ENCODE results near the gene FOXK2. TPM values are rescaled to one million over a fixed set of nuclear protein-coding genes. Genes with fewer than 3 reads are reported as not detected.

FOXK2 gene
- total and polyA plus RNA-seq, 2 donors (not counting 3 experiments of a cell fraction or from before 2014, with no cell fraction given) = 33.4 to 79.3 TPM

GRCh38 chr17:82590881-82591539 lies 71.5 kb downstream of the FOXK2 start:
- dilution Hi-C loops (cut with MboI; ENCODE audit: extremely low pct_ligation_motif_present, low sequenced_read_pairs) = no loop called here
- H3K9me3 ChIP-seq (replicated peaks; ENCODE audit: control insufficient read depth, insufficient read depth, low read length) = no peaks in the 10 kb centered on the region
- no peaks in the 10 kb centered on the region for H4K20me1 ChIP-seq (replicated peaks; ENCODE audit: control insufficient read depth, extremely low read depth, insufficient read depth, low read length)
- no peak overlapping the region for H3K4me2 ChIP-seq (ENCODE audit: insufficient read depth, low read length)
- ChIA-PET POLR2A (no interaction called here), CTCF (no interaction called here)
- BruUV-seq (replicated peaks) = no TSS peak
- H3K9ac ChIP-seq (replicated peaks; ENCODE audit: extremely low read depth, insufficient read depth, low read length) = no peak overlapping the region
- no peak for TF ChIP-seq EZH2 (IDR thresholded peaks at IDR 0.05; ENCODE audit: borderline replicate concordance, low read depth, low read length, severe bottlenecking)
- TF ChIP-seq, protein P1, sequence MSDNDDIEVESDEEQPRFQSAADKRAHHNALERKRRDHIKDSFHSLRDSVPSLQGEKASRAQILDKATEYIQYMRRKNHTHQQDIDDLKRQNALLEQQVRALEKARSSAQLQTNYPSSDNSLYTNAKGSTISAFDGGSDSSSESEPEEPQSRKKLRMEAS (IDR thresholded peaks at IDR 0.05; ENCODE audit: insufficient read depth, insufficient read length) = no peak
- TF ChIP-seq, protein P2, sequence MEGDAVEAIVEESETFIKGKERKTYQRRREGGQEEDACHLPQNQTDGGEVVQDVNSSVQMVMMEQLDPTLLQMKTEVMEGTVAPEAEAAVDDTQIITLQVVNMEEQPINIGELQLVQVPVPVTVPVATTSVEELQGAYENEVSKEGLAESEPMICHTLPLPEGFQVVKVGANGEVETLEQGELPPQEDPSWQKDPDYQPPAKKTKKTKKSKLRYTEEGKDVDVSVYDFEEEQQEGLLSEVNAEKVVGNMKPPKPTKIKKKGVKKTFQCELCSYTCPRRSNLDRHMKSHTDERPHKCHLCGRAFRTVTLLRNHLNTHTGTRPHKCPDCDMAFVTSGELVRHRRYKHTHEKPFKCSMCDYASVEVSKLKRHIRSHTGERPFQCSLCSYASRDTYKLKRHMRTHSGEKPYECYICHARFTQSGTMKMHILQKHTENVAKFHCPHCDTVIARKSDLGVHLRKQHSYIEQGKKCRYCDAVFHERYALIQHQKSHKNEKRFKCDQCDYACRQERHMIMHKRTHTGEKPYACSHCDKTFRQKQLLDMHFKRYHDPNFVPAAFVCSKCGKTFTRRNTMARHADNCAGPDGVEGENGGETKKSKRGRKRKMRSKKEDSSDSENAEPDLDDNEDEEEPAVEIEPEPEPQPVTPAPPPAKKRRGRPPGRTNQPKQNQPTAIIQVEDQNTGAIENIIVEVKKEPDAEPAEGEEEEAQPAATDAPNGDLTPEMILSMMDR (IDR thresholded peaks at IDR 0.05; ENCODE audit: extremely low read depth in 1 of 2, insufficient read depth in 1 of 2, low read depth in 1 of 2, low read length in 2 of 2) = no peak
- no peak for TF ChIP-seq POLR2AphosphoS5 (IDR thresholded peaks at IDR 0.05; ENCODE audit: insufficient read depth, low read depth, low read length)
- TF ChIP-seq GATA2 (IDR thresholded peaks at IDR 0.05; ENCODE audit: insufficient read depth, insufficient read length, low read depth, low read length) = no peak
- no peak for TF ChIP-seq FOS (IDR thresholded peaks at IDR 0.05; ENCODE audit: borderline replicate concordance, insufficient read depth, low read length)
- TF ChIP-seq JUN (IDR thresholded peaks at IDR 0.05; ENCODE audit: borderline replicate concordance, insufficient read depth, insufficient read length, low read depth) = no peak
- TF ChIP-seq MYC (IDR thresholded peaks at IDR 0.05; ENCODE audit: low read depth, low read length) = no peak
- TF ChIP-seq POLR2A (IDR thresholded peaks at IDR 0.05; ENCODE audit: low read depth, low read length) = no peak
- peaks cover 0 to 18% of the 10 kb centered on the region in 2 experiments for H3K36me3 ChIP-seq (ENCODE audit: control insufficient read depth in 2 of 2, extremely low read depth in 1 of 2, insufficient read depth in 2 of 2, low read length in 2 of 2)
- H3K27me3 ChIP-seq (ENCODE audit: control insufficient read depth in 2 of 2, insufficient read depth in 2 of 2, low read length in 2 of 2) = no peaks in the 10 kb centered on the region
- H3K9me1 ChIP-seq (replicated peaks; ENCODE audit: control insufficient read depth, extremely low read depth, insufficient read depth, low read length) = no peaks in the 10 kb centered on the region
- peaks cover 8% of the 10 kb centered on the region for H3K4me1 ChIP-seq (ENCODE audit: control insufficient read depth, extremely low read depth, insufficient read depth, low read length)
- no peak overlapping the region for H3K27ac ChIP-seq (ENCODE audit: insufficient read depth, low read depth, low read length)
- no peak for FAIRE-seq
- intact Hi-C loops (cut with micrococcal nuclease) = no loop called here
- H3K4me3 ChIP-seq (replicated peaks in 1 of 3; ENCODE audit: insufficient read depth in 1 of 3, low read depth in 1 of 3, low read length in 3 of 3) = no peak overlapping the region
- no peak overlapping the region for H2AFZ ChIP-seq (ENCODE audit: low read depth, low read length)
- H3K79me2 ChIP-seq (ENCODE audit: control insufficient read depth, insufficient read depth, low read length) = peaks cover 4% of the 10 kb centered on the region
- no peak for DNase-seq (ENCODE audit: low read depth, low spot score)

Measured in endothelial cell of umbilical vein (primary cell).